Hair follicle dermal papilla cell (primary cell): ENCODE data around the gene NAV3. TPM values are rescaled to one million over a fixed set of nuclear protein-coding genes. Genes with fewer than 3 reads are reported as not detected.

Source experiments
- total RNA-seq: library from RNA; depleted of rRNA; stranded (reverse); fragments of >200 nt; gene quantifications from 2 replicates; pipeline ENCODE4 v1.2.3, GENCODE V29; 2012

Gene NAV3, protein sequence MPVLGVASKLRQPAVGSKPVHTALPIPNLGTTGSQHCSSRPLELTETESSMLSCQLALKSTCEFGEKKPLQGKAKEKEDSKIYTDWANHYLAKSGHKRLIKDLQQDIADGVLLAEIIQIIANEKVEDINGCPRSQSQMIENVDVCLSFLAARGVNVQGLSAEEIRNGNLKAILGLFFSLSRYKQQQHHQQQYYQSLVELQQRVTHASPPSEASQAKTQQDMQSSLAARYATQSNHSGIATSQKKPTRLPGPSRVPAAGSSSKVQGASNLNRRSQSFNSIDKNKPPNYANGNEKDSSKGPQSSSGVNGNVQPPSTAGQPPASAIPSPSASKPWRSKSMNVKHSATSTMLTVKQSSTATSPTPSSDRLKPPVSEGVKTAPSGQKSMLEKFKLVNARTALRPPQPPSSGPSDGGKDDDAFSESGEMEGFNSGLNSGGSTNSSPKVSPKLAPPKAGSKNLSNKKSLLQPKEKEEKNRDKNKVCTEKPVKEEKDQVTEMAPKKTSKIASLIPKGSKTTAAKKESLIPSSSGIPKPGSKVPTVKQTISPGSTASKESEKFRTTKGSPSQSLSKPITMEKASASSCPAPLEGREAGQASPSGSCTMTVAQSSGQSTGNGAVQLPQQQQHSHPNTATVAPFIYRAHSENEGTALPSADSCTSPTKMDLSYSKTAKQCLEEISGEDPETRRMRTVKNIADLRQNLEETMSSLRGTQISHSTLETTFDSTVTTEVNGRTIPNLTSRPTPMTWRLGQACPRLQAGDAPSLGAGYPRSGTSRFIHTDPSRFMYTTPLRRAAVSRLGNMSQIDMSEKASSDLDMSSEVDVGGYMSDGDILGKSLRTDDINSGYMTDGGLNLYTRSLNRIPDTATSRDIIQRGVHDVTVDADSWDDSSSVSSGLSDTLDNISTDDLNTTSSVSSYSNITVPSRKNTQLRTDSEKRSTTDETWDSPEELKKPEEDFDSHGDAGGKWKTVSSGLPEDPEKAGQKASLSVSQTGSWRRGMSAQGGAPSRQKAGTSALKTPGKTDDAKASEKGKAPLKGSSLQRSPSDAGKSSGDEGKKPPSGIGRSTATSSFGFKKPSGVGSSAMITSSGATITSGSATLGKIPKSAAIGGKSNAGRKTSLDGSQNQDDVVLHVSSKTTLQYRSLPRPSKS (N-terminal part only)
- 63.9 and 88.6 TPM in 2 replicates for total RNA-seq

DNA sequence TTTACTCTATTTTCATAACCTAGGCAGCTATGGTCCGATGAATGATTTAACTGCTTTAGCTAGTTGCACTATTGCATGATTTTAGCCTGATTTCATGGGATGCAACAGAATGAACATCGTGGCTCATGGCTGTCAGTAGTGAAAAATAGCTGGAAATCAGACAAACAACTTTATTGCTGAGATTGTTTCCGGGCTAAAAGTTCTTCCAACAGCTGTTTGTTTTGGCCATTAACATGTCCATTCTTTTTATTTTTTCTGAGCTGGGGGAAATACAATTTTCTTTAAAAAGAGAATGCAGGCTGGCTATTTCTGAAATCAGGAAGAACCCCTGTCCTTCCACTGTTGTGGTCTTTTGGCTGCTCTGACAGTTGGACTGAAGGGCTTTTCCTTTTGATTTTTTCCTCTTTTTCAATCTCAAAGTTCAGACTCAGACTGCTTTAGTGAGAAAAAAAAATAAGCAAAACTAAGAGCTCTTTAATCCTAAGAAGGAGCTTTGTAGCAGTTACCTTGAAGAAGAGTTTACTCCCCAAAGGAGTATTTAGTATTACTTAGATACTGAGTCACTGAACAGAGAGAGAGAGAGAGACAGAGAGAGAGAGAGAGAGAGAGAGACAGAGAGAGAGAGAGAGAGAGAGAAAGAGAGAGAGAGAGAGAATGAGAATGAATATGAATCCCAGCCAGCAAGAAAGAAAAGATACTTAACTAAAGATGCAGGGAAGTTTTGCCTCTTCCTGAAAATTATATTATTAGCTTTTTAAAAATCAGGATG, at the start of gene NAV3:
NAV3 (plus strand) TSS at position 312 of the 769 bp plus-strand sequence. CDS start 568 bp downstream, outside the sequence.

